Suppressor macrophage (primary cell): ENCODE data around the gene ABCA12.

Experiments
- DNase-seq, 4 experiments: peaks; one replicate each; pipeline ENCODE4 v3.0.0-alpha.2; 2020 to 2022

ABCA12 gene

DNA sequence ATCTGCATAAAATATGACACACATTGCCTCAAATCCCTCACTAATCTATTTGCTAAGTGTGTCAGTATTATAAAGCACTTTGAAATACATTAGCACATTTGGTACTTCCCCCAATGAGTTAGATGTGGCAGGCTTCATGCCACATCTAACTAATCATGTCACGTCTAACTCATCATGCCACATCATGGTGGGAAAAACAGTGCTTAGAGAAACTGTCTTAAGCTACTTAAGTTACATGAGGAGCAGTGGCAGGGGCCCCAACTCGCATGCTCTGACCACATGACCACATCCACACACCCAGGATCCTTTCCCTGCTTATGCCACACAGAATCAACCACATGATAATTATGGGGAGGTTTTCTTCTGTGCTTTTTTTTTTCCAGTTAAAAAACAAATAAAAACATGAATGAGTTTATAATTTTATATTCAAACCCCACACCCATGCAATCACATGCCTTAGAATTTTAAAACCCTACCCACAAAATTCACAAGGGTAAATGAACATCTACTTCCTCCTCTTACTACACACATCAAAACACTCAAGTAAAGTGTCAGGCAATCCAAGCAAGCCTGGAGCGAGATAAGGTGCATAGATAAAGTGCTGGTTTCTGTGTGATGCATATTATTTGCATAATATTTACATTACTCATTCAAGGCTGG is 1.6 kb downstream of the ABCA12 start:
- no peak for DNase-seq

DNA sequence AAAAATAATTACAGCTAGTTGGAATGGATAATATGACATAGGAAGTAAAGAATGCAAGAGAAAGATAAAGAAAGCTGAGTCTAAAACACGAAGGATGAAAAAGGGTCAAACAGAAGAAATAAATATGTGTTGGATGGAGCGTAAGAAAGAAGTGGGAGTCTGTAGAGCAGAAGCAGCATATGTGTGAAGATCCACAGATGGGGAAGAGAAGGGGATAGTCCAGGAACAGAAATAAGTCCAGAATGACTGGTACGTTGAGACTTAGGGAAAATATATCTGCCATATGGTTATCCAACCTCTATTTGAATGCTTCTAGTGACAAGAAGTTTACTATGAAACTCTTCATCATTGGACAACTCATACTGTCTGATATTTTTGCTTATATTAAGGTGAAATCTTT is 18.0 kb downstream of the ABCA12 start:
- DNase-seq = no peak

DNA sequence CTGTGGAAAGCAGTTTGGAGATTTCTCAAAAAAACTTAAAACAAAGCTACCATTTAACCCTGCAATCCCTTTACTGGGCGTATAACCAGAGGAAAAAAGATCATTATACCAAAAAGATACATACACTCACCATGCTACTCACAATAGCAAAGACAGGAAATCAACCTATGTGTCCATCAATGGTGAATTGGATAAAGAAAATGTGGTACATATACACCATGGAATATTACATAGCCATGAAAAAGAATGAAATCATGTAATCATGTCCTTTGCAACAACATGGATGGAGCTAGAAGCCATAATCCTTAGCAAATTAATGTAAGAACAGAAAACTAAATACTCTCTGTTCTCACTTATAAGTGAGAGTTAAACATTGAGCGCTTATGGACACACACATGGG is 18.6 kb downstream of the ABCA12 start:
- DNase-seq = no peak

DNA sequence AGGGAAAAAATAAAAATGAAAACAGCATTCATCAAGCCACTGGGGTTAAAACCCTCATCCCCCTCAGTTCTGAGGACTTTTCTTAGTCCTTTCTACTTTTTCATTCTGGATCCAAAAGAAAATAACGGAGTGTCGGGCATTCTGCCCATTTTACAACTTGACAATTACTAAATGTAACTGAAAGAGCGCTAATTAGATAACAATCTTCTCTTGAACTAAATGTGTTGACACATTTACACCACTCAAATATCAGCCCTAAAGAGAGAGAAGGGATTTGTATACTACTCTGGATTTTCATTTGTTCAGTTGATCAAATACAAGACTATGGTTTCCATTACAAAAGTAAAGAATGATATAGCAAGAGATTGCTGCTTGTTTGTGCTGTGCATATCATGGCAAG is 27.5 kb downstream of the ABCA12 start:
- DNase-seq = no peak

DNA sequence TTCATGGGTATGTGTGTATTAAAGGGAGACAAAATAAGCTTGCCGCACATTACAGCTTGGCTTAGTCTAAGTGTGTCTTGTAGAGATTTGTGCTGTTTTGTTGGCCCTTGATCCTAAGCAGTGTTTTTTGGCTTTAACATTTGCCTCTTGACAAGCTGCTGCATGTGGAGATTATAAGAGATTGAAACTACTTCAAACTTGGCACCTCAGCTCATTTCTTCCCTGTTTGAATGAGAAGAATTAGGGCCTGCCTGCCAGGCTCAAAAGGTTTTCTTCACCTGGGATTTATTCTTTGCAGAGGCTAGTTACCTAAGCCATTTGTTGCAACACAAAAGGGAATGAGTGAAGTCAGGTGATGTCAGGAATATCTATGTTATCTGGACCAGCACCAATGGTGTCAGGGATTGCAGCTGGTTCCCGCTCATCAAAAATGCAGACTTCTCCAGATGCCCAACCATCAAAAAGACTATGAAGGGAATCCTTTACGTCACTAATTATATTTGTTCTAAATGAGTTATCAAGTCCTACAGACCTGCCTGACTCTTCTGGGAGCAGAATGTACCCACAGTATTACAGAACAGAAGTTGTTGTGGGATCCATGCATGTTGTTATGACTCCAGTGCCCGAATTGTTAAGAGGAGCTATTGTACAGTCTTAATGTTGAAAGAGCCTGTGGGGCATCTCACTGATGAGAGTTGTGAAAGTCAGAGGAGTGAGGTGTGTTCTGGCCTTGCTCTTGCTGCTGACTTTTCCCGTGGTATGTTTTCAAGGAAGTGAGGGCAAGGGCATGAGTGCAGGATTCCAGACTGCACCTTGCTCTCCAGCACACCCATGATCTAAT is 31.0 kb downstream of the ABCA12 start:
- no peak for DNase-seq

DNA sequence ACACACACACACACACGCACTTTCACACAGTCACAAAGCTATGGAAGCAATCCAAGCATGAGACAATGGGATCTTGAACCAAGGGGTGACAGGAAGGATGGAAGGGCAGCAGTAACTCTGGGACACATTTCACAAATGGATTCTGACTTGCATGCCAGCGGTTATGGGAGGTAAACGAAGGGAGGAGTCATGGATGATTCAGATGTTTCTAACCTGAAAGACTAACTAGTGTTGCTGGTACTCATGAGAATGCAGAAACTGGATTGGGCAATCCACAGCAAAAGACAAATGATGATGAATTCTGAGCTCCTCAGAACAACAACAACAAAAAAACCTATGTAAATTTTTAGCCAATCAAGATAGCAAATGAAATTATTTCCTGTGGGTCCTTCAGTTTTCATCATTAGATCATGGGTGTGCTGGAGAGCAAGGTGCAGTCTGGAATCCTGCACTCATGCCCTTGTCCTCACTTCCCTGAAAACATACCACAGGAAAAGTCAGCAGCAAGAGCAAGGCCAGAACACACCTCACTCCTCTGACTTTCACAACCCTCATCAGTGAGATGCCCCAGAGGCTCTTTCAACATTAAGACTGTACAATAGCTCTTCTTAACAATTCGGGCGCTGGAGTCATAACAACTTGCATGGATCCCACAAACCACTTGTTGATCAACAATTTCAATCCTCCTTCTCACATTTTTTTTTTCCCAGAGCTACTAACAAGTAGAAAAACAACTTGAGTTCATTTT is 32.6 kb downstream of the ABCA12 start:
- no peak for DNase-seq

DNA sequence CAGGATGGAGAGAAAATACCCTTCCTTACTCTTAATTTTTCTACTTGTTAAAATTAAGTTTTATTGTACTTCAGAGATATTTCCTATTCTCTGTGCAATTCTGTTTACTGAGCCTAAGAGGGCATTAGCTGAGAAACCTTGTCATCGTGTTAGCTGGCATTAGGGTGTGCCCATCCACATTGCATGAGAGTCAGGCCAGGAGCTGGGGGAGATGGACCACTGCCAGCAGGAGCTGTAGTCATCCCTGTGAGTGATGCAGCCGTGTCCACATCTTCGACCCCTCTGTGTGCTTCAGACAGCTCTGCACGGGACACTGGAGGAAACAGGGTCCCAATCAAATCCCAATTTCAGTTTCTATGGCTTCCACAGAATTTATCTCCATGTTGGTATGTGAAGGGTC is 34.2 kb downstream of the ABCA12 start:
- no peak for DNase-seq

DNA sequence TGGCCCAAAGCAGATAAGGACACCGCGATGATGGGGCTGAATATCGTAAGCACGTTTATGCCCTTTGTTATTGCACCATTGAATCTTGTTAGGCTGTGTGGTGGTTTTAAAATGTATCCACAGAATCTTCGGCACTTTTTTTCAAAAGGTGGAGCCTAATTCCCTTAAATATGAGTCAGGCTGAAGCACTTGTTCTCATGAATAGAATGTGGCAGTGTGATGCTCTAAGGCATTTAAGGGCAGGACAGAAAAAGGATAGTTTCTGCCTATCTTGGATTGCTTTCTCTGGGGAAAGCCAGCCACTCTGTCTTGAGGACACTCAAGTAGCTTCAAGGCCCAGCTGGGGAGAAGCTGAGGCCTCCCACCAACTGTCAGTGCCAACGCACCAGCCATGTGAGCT is 39.6 kb downstream of the ABCA12 start:
- DNase-seq = no peak

DNA sequence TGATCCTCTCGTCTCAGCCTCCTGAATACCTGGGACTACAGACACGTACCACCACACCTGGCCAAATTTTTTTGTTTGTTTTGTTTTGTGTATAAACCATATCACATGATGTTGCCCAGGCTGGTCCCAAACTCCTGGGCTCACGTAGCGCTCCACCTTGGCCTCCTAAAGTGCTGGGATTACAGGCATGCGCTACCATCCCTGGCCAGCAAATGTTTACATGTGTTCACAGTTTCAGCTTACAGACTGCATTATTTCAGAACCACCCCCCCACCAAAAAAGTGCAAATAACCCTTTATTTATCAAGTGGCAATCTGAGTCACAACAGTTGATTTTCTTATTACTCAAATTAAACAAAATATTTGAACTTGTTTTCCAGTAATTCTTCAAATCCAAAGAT is 54.3 kb downstream of the ABCA12 start:
- no peak for DNase-seq

DNA sequence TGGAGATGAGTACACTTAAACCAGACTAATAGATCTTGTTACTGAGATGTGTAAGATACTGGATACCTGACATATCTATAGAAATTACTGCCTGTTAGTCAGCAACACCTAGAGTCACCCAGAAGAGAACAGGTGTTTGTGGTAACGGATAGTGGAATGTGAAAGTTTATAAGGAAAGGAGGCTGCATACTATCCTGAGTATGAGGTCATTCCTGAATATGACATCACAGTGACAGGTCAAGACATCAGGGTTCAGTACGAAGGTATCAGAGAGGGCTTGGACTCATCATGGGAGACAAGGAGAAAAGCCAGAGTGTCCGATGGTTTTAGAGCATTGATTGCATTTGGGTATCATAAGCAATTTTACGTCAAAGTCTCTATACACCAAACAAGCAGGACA is 55.3 kb downstream of the ABCA12 start:
- DNase-seq = no peak

DNA sequence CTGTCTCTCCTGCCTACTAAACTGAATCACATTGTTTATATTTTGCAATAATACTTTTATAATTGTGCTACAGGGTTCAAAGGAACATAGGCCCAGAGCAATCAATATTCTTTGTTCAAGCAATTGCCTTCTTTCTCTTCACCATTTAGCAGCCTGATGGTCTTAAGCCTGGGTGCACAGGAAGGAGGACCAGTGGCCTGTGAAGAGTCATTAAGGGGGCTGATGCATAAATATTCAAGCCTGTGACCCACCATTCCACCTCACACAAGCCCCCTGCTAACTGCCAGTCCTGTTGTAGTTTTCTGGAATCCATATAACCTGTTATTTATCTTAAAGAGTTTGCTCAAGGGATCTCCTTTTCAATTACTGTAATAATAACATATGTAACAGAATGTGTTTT is 56.0 kb downstream of the ABCA12 start:
- DNase-seq = no peak

DNA sequence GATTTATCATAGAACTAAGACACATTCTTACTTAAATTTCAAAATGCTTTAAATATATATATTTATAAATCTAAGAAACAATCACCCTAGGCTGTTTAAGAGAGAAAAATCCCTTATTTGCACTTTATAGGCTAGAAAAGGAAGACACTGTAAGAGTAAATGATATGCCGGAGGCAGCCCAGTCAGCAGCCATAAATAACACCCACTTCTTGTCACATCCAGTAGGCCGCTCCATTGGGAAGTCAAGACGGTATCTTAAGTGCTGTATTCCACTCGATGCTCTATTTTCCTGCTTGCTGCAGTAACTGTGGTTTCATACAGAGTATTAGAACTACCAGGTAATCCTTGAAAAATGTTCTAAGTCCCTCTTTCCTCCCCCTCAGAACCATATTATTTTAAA is 57.9 kb downstream of the ABCA12 start:
- no peak for DNase-seq

DNA sequence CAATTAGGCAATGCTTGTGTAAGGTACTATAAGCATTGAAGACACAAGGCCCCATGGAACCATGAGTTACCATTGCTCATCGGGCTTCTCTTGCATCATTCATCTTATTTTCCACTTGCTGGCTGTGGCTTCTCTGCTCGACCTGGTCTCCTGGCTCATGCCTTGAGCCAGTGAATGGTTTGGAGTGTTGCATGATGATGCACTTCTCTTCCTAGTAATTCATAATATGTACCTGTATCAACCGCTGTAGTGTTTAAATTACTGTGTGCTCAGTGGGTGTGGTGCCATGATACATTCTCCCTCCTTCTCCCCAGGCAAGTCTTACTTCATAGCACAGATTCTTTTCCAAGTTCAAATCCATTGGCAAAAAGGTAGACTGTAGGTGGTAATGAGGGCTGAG is 66.8 kb downstream of the ABCA12 start:
- DNase-seq = no peak

DNA sequence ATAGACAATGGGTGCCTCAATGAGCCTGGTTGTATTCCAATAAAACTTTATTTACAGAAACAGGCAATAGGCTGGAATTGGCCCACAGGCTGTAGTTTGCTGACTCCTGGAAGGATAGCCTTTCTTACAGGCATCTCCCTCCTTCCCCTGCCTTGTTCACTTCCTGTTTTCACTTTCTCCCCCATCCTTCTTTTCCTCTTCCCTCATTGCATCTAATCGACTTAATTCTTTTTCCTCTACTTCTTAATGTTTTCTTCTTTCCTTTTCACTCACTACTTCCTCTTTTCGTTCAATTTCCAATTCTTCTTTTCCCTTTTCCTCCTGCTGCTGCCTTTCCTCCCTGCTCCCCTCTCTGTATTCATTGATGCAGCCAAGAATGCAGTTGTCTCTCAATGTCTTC is 70.0 kb downstream of the ABCA12 start:
- DNase-seq = no peak

DNA sequence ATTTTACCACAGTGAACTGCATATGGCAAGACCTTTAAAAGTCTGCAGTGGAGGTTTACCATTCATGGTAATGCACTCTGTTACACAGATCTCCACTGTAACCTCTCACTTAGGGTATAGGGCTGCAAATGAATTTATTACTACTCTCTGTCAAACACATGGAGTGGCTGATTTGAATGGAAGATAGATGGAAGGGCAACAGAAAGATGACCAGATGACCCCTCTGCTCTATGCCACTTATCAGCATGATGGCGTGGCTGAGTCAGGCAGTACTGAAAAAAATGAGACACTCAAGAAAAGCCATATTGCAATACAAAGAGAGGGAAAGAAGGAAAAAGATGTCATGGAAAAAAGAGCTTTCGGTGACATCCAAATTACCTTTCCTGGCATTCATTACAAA is 72.3 kb downstream of the ABCA12 start:
- DNase-seq = no peak

DNA sequence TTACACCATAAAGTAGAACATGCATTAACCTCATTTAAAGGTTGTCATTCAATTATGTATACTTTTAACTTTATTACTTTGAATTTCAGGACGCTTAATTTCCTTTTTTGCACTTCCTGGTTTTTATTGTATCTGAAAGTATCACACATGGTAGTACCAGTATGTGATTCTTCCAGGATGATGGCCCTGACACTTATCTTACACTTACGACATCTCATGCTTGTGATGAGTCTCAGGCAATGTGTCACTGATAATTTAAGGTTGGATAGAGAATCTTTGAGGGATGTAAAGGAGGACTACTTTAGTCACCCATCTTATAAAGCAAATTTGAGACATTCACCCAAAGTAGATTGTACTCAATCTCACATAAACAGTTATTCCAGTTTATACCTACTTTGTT is 74.9 kb downstream of the ABCA12 start:
- no peak for DNase-seq

DNA sequence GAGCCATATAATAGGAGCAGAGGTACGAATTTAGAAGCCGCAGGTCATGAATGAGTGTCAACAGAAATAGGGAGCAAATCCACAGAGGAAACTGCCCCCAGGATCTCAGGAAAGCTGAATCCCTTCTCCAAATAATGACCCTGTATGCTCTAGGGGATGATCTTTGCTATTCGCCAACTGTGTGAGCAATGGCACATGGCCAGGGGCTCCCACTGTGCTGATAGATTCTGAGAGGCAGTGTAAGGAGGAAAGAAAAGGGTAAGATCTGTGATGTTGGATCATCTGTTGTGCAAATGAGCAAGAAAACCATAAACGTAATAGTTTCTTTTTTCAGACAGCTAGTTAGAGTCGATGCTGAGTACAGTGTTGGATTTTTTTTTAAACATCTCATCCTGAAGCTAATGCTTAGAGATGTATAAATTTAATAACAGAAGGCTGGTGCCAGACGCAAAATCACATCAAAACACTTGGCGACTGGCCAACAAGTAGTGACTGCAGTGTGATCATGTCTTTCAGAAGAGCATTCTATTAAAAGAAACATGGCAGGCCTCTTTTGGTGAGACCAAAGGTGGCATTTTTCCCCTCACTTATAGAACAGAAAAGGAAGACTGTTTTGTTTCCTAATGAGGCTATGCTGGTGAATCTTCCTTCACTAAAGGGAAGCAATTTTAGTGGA is 77.4 kb downstream of the ABCA12 start:
- DNase-seq = no peak

DNA sequence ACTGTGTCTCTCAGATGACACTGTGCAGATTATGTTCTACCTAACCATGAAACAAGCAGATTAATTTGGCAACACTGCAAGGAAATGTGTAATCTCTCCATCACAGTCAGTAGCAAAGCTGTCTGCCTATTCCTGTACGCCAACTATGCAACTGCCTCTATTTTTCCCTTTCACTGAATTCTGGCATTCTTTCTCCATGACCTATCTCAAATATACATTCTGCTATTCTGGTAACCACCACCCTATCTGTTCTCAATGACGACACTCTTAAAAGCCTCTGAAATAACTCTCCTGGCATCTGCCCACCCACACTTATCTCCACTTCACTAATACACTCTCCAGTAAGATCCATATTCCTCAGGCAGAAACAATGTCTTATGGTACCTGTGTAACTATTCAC is 78.7 kb downstream of the ABCA12 start:
- no peak for DNase-seq

DNA sequence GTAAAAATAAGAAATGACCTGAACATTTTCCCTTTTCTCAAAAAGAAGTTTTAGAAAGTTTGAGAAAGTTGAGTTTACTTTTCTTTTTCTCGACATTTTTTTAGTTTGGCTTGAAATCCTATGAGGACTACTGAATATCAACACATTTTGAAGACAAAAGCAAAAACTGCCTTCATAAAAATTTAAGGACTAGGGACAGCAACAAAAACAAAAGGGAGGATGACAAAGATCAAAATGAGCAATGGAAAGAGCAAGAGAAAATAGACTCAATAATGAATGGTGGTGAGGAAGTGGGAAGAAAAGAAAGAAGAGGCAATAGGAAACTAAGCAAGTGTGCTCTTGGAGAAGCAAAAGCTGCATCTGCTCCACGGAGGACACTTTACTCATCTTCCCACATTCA is 82.5 kb downstream of the ABCA12 start:
- DNase-seq = no peak

DNA sequence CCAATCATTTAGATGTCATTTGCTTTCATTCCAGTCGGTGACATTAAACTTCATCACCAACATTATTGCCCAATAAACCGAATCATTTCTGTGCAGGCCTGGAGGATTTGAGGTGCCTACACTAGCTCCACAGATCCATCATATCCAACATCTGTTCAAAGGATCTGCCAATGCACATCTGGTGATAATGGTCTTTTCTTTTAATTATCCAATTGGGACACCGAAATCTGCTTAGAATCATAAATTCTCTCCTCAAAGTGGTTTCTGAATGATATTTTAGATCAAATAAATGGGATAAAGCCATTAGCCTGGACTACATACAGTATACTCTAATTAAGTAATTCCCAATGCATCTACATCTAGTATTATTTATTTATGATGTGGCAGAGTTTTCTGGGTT is 85.6 kb downstream of the ABCA12 start:
- no peak for DNase-seq

DNA sequence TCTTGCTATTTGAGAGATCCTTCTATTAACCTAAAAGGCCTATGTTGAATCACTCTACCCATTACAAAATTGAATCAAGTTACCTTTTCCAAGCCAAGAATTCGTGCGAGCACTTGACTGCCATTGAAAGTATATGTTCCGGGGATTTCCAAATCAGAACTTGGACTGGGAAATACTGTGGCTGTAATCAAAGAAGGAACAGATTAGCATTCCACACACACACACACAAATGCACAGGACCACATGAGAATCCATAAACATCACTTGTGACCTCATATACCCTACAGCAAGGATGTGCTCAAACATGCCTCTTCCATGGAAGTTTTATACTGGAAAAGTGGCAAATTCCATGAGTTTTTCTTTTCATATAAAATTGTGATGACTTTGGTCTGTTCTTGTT is 86.0 kb downstream of the ABCA12 start:
- no peak for DNase-seq

DNA sequence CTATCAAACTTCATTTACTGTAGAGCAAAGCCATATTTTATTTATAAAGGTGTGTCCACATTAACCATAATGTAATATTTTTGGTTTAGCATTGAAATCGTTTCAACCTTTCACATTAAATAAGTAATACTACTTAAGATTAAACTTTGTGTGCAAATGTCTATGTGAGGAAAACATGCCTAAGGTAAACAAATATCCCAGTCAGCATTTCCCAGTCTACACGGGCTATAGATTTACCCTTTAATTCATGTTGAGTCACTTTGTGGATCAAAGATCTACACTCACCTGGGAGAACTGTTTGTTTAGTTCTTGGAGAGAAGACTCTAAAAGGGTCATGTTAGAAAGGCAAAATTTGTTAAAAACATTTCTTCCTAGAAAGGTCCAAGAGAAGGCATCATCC is 89.1 kb downstream of the ABCA12 start:
- DNase-seq = no peak

DNA sequence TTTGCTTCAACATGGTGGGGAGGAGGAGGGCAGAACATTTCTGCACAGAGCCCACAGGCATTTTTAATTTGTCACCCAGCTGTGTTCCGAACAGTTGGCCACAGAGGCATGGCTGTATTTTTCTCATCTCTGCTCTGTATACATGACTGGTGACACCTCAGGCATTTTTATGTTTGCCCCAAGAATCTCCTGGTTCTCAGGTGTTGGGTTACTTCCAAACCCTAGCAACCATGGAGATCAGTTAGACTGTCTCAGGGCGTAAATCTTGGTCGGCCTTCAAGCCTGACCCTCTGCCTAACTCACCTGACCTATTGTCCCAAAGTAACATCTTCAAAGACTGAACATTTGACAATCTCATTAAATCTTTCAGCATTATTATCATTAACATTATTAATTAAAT is 100.0 kb downstream of the ABCA12 start:
- DNase-seq = no peak
